ENCODE results near the gene CDH23.
"Not testable (repeated sequence)": the region's sequence is repeated elsewhere in the genome, so short reads cannot be mapped to it uniquely, and the experiment has no call there.

The CDH23 gene

DNA sequence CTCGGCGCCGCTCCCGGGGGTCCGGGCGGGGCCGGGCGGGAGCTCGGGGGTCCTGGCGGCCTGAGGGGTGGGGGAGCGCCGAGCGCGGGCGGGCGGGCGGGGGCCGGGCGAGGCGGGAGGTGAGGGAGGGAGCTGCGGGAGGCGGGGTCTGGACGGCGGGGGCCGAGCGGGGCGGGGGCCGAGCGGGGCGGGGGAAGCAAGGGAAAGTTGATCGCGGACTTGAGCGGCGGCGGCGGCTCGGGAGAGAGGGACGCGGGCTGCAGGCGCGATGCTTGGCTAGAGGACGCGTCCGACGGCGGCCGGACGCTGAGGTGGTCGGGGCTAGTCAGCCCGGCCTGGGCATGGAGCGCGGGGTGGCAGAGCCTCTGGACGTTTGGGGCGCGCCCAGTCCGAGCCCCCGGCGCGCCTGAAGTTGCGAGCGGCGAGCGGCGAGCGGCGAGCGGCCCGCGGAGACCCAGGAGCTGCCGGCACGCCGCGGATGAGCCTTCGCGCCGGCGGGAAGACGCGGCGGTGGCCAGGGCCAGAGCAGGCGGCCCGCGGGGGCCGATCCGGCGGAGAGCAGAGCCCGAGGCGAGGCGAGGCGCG is at the start of gene CDH23:
Gene CDH23 (plus strand): TSS at position 210 of the 585 bp plus-strand sequence. CDS start 42,912 bp downstream, outside the sequence.
- DNase-seq: no peak

DNA sequence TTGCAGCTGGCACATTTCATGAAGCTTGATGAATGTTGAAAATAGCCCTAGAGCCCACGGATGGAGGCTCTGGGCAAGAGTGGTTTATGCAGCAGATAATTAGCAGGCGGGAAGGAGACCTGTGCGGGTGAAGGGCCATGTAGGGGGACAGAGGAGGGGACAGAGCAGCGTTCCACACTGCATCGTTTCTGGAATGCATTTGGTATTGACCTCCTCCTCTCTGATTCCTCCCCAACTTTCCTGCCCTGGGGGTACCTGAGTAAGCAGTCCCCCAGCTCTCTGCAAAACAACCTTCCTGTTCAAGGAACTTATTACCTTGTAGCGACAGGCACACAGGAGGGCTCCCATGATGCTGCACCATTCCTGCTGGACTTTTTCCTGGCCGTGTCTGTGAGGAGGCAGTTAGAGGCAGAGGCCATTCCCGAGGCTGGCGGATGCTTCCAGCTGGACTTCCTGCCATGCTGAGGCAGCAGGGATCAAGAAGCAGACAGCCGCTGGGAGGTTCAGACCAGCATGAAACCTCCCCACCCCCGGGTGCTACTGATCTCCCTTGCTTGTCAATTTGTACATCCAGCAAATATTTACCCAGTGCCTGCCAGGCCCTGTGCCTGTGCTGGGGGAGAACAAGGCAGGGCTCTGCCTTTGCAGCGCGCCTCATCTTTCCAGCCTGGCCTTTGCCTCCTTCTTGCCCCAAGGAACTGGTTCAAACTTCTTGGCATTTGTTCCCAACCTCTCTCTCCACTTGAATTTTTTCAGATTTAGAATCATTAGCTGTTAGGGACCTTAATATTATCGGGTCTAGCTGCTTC is 48.9 kb upstream of the CDH23 start:
- no peak for DNase-seq

DNA sequence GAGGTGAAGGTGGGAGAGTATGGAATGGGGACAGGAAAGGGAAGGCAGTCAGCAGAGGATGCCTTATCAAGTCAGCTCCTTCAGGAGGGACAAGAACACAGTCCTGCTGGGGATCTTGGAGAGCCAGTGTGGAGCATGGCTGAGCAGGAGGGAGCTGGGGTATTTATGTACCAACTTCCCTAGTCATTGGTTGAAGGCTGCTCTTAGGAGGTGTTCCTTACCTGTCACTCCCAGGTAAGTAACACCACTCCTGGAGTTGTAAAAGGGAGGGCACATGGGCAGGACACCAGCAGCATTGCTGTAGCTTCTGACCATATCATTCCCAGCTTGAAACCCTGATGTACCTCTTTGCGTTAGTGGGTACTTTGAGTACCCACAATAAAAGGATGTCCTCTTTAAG is 47.9 kb upstream of the CDH23 start:
- no peak for DNase-seq

DNA sequence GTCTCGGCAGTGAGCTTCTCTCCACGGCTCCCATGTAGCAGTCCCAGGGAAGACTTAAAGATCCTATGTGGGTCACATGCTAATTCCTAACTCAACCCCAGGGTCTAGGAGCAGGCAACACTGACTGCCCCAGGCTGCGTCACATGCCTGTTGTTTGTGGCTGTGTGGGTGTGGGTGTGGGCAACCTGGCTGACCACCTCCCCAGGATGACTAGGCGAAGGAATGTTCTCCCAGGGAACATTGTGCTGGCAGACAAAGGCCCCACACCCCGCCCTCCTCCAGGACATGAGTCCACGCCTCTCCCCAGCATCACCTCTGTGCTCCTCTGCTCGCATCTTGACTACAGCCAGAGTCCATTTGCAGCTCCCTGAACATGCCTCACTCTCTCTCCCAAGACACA is 47.3 kb upstream of the CDH23 start:
- no peak for DNase-seq

DNA sequence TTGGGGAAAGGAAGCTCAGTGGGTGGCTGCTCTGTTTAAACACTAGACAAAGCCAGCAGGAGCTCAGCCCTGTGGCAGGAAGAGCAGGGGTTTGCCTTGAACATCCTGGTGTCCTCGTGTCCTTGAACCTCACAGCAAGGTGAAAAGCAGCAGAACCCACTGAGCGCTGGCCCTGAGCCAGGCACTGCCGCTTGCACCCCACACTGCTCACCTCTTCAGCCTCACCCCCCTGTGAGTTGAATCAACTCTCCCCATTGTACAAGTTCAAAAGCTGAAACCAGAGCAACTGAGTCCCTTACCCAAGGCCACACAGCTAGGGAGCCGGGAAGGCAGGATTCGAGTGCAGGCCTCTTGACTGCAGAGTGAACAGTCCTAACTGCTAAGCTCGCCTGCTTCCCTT is 45.6 kb upstream of the CDH23 start:
- no peak for DNase-seq

DNA sequence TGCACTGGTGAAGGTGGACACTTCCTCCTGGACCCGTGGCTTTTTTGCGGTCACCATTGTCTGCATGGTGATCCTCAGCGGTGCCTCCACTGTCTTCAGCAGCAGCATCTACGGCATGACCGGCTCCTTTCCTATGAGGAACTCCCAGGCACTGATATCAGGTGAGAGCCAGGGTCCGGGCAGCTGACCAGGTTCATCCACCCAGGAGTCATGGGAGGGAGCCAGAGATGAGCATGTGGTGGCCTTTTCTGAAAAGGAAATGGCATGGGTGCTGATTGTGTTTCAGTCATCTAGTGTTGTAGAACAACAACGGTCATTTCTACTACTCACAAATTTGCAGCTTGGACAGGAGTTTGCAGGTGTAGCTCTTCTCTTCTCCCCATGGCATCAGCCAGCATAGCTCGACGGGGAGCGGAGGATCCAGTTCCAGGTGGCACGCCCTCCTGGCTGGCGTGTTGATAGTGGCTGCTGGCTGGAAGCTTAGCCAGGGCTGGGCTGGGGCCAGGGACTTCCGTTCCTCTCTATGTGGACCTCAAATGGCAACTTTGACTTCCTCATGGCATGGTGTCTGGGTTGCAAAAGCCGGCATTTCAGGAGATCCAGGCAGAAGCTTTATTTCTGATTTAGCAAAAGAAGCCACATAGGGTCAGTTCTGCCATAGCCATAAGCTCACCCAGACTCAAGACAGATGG is 44.9 kb upstream of the CDH23 start:
- no peak for DNase-seq

DNA sequence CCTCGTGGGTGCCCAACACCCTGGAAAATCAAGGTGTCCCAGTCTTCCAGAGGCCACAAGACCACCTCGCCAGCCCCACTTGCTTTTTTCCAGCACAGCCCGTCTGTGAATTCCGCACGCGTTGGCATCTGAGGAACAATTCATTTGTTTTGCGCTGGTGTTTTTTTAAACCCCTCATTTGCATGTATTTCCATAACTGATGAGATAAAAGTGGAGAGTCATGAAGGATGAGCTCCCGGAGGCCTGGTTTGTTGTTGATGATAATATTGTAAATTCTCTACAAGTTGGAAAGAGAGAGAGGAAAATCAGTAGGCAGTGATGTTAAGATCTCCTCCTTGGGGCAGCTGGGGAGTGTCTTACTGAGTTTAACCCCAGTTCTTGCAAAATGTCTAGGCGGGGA is 43.1 kb upstream of the CDH23 start:
- no peak for DNase-seq

DNA sequence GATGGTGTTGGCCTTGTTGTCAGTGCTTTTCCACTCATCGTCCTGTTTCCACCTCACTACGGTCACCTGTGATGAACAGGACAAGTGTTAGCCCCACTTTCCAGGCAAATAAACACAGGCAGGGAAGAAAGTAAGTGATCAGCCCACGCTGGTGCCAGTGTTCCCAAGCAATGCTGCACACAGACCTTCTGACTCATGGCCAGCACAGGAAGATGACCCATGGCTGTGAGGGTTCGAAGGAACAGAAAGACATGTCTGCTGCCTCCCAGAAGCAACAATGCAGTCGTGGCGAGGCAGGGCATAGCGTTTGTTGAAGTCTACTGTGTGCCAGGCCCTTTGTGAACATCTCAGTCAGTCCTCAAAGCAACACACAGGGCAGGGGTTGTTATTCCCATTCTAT is 41.9 kb upstream of the CDH23 start:
- DNase-seq: no peak

DNA sequence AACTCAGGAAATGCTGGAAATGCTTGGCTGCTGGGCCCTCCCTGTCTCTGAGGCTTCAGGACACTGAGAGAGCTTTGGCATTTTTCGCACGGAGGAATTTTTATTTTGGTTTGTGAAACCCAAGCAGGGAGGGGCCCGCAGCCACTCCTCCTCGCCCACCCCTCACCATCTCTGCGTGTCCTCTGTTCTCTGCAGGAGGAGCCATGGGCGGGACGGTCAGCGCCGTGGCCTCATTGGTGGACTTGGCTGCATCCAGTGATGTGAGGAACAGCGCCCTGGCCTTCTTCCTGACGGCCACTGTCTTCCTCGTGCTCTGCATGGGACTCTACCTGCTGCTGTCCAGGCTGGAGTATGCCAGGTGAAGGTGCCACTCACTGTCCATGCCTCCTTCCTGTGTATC is 40.8 kb upstream of the CDH23 start:
- no peak for DNase-seq

DNA sequence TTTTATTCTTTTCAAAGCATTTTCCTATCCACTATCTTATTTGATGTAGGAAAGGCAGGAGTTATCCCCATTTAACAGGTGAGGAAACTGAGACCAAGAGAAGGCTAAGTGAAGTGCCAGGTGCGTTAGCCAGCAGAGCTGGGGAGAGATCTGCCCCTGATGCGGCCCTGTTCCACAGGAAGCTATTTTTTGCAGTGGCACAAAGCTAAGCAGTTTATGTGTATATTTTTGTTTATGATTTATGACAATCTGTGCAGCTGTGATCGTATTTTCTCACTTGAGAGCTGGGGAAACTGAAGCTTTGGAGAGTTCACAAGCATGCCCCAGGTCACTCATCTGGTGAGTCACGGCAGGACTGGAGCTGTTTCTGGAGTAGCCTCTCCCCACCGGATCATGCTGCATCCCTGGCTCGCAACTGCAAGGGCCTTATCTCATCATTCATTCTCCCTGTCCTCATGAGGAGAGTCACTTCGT is 38.9 kb upstream of the CDH23 start:
- DNase-seq: no peak

DNA sequence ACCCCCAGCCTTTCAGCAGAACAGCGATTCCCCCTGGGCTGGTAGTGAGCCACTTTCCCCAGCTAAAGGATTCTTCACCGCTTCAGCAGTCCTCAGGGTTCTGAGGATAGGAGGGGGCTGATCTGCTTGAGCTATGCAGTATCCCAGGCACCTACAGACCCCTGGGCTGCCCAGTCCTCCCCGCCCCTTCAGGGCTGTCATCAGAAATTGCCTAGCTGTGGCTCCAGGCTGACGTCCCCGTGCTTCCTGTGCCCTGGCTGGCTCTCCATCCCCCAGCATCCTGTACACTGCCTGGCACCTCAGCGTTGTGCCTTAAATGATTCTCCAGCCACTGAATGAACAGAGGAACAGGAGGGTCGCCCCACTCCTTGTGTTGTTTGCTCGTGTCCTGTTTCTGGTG is 38.4 kb upstream of the CDH23 start:
- no peak for DNase-seq

DNA sequence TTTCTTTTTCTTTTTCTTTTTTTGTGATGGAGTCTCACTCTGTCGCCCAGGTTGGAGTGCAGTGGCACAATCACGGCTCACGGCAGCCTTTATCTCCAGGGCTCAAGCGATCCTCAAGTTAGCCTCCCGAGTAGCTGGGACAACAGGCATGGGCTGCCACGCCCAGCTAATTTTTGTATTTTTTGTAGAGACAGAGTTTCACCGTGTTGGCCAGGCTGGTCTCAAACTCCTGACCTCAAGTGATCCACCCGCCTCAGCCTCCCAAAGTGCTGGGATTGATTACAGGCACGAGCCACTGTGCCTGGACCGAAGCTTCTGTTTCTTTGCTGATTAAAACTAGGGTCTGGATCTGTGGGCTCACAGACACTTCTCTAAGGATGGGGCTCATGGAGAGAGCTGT is 37.8 kb upstream of the CDH23 start:
- not testable (repeated sequence) for DNase-seq

DNA sequence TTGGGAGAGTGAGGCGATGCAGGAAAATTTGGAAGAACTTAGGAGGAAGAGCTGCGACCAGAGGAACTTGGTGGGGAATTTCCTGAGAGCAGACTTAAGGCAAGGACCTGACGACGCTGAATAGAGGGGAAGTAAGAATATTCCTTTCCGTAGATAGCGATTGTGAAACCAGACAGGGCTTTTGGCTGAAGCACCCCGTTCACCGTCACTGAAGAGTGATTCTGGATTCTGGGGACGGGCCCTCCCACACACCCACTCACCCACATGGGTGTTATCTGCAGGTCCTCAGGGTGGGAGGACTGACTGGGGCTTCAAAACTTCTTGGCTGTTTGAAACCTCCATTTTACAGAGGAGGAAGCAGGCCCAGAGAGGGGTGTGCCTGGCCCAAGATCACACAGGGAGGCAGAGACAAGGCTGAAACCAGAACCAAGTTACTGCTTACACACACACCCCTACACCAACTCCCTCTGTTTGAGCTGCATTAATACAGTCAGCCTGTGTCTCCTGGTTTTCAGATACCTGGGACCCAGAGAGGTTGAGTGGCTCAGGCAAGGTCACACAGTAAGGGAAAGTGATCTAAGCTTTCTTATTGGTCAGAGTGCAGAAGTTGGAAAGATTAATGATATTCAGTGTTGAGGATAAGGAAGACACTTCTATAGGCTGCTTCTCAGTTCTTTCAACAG is 37.2 kb upstream of the CDH23 start:
- no peak for DNase-seq

DNA sequence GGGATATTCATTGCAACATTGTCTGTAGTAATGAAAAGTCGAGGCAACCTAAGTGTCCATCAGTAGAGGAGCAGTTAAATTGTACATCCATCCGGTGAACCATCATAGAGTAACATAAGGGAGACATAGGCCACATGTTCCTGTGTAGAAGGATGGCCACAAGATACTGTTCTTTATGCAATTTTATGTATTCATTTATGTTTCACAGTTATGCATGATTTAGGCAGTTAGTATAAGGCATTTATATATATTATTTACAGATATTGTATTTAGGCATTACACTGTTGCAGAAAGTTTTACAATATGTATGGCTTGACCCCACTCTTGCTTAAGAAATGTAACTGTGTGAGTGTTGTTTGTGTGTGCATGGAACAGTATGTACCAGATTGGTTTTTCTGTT is 36.0 kb upstream of the CDH23 start:
- no peak for DNase-seq

DNA sequence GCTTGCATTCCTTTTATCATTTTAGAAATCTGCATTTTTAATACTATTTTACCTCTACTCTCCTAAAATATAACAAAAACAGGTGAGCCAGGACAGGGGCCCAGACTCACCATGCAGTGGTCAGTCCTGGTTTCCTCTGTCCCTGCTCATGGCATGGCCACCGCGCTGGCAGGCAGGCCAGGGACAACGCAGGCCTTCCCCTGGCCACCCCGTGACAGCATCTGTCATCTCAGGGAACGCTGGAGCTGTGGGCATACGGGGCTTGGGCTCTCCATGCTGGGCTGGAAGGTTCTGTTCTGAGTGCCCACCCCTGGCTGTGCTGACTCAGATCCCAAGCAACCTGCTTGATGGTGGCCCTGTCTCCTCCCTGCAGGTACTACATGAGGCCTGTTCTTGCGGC is 35.1 kb upstream of the CDH23 start:
- no peak for DNase-seq

DNA sequence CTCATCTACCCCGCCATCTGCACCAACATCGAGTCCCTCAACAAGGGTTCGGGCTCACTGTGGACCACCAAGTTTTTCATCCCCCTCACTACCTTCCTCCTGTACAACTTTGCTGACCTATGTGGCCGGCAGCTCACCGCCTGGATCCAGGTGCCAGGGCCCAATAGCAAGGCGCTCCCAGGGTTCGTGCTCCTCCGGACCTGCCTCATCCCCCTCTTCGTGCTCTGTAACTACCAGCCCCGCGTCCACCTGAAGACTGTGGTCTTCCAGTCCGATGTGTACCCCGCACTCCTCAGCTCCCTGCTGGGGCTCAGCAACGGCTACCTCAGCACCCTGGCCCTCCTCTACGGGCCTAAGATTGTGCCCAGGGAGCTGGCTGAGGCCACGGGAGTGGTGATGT is 34.6 kb upstream of the CDH23 start:
- no peak for DNase-seq

DNA sequence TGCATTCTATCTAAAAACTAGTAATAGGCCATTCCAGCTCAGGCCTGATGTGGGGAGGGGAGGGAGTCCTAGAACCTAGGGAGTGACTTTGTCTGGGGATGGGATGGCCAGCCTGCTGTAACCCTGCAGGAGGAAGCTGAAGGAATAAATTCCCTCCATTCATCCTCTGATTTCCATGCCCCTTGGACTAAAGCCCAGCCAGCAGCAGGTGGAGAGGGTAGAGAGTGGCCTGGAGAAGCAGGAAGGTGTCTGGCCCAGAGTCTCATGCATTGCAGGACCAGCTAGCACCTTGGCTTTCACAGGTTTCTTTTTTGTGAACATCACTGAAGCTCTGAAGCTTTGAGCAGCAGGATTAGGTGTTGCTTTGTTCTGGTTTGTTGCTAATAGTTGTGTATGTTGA is 32.8 kb upstream of the CDH23 start:
- DNase-seq: no peak

DNA sequence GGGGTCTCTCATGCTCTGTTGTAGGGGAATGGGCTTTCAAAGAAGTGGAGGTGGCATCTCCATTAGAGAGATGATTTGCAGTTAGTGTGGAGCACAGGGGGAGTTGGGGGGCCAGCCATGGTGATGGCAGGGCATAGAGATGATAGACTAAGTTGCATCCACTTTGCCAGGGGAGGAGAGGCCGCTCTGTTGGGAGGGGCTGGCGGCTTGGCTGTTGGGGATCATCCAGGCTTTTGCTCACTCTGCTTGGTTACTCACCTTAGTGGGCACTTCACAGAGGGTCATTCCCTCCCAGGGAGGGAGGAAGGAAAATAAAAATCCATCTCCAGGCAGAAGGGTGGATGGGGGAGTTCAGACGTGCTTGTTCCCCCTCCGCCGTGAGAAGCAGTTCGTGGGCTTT is 31.4 kb upstream of the CDH23 start:
- no peak for DNase-seq

DNA sequence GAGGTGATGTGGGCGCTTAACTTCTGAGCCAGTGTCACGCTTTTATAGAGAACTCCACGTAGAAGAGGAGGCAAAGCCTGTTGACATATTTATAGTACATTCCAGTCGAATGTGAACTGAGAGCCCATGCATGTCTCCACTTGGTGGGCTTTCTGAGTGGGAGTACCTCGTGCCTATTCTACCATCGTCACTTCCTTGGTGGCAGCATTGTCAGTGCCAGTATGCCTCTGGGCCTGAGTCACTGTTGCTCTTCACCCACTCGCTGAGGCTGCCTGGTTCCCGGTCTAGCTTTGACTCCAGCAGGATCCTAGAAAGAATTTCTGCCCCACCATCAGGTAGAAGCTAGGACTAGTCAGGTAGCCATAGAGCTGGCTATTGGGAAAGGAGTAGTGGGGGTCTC is 30.0 kb upstream of the CDH23 start:
- DNase-seq: no peak

DNA sequence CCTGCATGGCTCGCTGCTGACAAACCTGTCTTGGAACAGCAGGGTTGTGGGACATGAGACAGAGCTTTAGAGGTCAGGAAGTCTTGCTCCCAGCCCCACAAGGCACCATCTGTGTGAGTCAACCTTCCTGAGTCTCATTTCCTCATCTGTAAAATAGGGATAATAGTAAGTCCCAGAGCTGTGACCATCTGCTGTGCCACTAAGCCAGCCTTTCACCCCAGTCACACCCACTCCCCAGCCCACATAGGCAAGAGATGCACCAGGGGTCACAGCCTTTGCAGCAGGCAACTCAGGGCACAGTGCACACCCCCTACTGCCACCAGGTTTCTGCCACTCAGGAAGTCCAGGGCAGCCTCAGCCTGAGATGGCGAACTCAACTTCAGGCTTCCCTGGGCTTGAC is 29.4 kb upstream of the CDH23 start:
- no peak for DNase-seq

DNA sequence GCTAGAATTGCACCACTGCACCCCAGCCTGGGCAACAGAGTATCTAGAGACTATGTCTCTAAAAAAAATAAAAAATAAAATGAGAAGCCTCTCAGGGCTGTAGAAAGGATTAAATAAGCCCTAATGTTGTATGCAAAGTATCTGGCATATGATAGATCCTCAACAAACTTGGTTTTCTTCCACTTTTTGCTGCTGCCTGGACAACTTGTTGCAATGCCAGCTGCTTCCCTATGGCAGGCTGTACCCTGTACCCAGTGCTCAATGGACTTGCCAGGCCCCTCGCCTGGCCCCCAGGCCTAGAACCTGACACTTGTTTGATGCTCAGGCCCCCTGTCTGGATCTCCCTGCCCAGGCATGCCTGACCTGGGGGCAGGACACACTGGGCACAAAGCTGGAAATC is 28.5 kb upstream of the CDH23 start:
- no peak for DNase-seq

DNA sequence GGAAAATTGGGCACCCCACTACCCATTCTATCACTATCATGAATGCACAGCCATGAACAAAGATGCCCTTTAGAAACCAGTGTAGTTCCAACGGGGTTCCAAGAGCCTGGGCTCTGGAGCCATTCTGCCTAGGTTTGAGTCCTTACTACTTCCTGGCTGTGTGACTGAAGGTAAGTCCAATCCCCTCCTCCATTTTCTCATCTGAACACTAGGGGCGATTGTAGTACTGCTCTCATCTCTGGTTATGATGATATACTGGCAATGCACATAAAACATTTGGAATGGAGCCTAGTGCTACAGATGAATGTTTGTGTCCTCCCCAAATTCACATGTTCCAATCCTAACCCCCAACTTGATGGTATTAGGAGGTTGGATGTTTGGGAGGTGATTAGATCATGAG is 28.1 kb upstream of the CDH23 start:
- no peak for DNase-seq

DNA sequence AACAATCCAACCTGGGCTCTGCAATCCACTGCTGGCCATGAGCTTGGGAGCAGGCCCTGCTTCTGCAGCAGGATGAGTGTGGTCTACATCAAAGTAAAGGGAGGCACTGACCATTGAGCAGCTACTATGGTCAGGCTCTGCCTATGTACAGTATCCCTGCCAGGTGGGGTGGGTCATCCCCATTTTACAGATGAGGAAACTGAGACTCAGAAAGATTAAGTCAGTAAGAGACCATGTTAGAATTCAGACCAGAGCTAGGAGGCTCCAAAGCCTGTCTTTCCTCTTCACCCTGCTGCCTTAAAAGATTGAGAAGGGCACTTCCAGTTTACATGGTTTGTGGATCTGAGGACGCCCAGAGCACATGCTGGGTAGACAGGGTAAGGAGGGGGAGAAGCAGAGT is 27.1 kb upstream of the CDH23 start:
- DNase-seq: no peak

DNA sequence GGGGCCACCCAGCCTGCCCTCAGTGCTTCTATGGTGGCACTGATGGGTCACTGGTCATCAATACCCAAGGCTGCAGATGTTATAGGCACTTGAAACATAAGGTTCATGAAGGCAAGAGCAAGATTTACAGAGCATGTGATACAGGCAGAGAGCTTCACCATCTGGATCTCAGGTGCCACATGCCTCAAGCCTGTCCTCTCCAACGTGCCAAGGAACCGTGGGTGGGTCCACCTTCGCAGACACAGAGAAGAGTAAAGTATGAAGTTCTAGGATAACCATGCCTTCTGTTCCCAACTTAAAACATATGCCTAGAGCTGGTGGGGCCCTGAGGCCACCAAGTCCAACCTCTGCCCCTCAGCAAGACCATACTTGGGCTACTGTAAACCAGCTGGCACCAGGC is 26.7 kb upstream of the CDH23 start:
- DNase-seq: no peak

Data from CD4-positive, alpha-beta T cell treated with Interleukin-17A for 1 hour (primary cell).